Endometrial microvascular endothelial cells (primary cell): ENCODE results near the gene KCNK4. TPM values are rescaled to one million over a fixed set of nuclear protein-coding genes. Genes with fewer than 3 reads are reported as not detected.
"Not testable (repeated sequence)": the region's sequence is repeated elsewhere in the genome, so short reads cannot be mapped to it uniquely, and the experiment has no call there.

Experiments used
- in situ Hi-C: cut with HindIII; loops from 2 replicates; pipeline ENCODE4 v1.10.0; 2017; ENCODE audit warnings: low sequenced_read_pairs, low pct_unique_long_range_greater_than_20kb; ENCODE audit errors: inconsistent ontology term
- total RNA-seq: library from RNA; depleted of rRNA; stranded (reverse); fragments of >200 nt; gene quantifications from one replicate; pipeline ENCODE4 v1.2.3, GENCODE V29; 2015; ENCODE audit errors: inconsistent ontology term

KCNK4 gene
- total RNA-seq, 1 donor from 2014 or later: not detected

DNA sequence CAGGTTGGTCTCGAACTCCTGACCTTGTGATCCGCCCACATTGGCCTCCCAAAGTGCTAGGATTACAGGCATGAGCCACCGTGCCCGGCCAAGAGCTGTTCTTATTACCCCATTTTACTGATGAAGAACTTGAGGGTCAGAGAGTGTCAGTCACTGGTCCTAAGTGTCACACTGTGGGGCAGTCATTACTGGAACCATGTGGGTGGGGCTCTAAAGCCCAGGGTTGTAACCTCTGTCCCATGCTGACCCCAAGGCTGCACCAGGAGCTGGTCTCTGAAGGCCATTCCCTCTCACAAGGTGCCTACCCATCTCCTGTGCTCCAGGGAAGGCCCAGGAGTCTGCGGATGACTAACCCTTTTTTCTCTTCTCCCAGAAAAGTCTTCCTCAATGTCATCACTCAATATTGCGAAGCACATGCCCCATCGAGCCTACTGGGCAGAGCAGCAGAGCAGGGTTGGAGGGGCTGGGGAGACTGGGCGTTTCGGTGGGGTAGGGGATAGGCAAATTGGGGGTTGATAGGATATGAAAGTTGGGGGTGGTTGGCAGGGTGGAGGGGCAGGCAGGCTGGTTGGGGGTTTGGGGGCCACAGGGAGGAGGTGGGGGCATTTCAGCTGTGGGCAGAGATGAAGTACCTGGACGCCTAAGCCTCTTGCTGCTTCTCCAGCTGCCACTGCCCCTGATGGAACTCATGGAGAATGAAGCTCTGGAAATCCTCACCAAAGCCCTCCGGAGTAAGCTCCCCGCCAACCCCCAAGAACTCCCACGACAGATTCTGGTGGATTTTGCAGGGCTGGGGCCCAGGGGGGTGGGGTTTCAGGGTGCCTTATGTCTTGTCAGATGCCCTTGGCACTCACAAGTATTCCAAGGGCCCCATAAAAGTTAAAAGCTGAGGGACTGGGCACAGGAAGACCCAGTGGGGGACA, 12.3 kb downstream of the KCNK4 start:
- in situ Hi-C loops: no loop called here

DNA sequence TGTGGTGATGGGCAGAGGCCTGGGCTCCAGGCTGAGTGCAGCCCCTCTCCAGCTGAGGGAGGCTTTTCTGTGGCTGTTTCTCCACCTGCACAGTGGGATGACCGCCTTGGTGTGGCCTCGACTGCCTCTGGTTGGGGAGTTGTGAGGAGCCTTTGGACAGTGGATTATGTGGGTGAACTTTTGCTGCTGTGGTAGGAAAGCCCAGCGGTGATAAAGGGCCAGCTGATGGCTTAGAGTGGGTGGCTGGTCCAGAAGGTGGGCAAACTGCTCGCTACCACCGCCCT, 12.9 kb downstream of the KCNK4 start:
- in situ Hi-C loops: no loop called here

DNA sequence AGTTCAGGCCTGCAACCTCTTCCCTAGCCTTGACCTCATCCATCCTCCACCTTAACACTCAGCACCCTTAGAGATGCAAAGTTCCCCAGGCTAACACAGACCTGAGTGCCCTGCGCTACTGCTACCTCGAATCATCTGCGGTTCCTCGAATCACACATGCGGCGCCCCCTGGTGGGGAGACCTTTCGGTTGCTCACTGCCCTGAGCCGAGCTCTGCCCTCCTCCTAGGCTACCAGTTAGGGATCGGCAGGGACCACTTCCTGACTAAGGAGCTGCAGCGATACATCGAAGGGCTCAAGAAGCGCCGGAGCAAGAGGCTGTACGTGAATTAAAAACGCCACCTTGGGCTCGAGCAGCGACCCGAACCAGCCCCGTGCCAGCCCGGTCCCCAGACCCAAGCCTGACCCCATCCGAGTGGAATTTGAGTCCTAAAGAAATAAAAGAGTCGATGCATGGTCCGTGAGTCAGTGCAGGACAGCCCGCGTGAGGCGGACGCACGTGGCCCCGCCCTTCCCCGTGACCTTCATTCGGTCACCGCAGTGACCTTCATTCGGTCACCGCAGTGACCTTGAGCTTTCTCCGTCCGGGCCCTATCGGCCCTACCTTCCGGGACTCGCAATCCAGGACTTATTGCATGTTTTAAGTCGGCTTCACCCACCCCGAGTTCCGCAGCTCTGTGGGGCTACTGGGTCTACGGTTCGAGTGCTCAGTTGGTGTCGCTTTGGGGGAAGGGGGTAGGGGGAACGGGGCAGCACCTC, 13.4 kb downstream of the KCNK4 start:
- in situ Hi-C loops: no loop called here

DNA sequence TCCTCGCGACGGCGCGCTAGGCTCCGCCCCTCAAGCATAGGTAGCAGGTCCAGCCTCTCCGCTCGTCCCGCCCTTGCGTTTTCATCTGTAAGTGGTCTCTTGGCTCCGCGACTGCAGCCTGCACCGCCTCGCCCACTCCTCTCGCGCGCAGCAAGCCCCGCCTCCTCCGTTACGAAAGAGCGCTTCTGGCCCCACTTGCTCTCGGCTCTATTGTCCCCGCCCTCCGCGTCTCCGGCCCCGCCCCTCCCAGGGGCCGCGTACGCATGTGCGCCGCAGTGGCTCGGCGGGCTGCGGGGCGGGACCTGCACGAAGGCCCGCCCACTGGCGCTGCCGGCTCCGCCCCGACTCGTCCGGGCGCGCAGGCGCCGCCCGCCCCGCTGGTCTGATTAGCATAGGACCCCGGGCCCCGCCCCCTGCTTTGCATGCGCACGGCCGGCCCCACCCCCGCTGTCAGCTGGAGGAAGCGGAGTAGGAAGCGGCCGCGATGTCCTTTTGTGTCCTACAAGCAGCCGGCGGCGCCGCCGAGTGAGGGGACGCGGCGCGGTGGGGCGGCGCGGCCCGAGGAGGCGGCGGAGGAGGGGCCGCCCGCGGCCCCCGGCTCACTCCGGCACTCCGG, 14.1 kb downstream of the KCNK4 start, which contains the start of gene ESRRA:
Gene ESRRA (plus strand): TSS at position 450 of the 616 bp plus-strand sequence. CDS start 1,656 bp downstream, outside the sequence.
- in situ Hi-C loops: no loop called here

DNA sequence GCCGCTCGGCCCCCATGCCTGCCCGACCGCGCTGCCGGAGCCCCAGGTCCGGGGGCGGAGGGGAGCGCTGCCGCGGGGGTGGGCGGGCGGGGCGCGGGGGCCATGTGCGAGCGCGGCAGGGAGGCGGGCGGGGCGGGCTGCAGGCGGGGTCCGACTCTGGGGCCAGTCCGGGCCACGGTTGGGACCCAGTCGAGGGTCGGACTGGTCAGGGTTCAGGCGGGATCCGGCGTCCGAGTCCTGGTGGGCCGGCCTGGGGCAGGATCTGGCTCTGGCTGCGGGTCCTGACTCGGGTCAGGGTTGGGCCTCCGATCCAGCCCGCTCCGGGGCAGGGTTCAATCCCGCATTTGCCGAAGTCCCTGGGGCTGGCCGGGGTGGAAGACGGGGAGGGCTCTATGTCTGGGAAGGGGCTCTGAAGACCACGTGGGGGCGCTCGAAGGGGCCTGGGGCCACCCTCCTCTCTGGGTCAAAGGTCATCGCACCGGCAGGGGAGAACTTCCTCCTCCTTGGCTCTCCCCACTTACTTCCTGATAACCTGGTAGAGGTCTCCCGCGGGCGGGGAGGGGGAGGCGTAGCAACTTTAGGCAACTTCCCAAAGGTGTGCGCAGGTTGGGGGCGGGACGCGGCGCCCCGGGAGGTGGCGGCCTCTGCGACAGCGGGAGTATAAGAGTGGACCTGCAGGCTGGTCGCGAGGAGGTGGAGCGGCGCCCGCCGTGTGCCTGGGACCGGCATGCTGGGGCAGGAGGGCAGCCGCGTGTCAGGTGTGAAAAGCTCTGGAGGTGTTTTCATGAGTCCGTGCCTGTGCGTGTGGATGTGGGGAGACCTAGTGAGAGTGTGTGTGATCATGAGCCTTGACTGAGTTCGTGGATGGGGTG, 14.8 kb downstream of the KCNK4 start:
- in situ Hi-C loops: no loop called here

DNA sequence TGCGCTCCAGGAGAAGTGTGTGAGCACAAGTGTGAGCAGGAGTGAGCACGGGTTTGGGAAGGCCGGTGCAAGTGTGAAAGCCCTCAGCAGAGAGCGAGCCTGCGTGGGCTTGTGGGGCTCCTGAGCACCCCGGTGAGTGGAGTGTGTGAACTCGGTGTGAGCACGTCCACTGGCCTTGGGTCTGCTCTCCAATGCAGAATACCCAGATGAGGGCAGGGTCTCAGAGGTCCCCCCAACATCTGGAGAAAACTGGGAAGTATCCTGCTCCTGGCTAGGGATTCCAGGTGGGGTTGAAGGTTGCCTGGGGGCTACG, 15.4 kb downstream of the KCNK4 start:
- in situ Hi-C loops: no loop called here

DNA sequence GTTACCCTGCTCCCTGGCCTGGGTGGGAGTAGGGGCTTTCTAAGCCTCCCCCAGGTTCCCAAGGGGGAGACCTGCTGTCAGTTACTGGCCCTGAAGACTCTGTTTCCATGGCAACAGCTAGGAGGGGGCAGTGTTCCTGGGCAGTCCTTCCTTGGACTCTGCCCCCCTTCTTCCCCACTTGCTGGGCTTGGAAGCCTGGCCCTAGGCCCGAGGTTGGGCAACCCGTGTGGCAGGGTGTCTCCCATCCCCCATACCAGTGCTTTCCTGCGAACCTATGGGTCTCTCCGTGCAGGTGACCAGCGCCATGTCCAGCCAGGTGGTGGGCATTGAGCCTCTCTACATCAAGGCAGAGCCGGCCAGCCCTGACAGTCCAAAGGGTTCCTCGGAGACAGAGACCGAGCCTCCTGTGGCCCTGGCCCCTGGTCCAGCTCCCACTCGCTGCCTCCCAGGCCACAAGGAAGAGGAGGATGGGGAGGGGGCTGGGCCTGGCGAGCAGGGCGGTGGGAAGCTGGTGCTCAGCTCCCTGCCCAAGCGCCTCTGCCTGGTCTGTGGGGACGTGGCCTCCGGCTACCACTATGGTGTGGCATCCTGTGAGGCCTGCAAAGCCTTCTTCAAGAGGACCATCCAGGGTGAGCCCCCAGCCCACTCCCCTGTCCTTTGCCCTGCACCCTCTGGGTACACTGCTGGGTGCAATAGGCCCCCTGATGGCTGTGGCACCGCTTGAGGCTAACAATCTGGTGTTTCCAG, 15.9 kb downstream of the KCNK4 start:
- in situ Hi-C loops: no loop called here

DNA sequence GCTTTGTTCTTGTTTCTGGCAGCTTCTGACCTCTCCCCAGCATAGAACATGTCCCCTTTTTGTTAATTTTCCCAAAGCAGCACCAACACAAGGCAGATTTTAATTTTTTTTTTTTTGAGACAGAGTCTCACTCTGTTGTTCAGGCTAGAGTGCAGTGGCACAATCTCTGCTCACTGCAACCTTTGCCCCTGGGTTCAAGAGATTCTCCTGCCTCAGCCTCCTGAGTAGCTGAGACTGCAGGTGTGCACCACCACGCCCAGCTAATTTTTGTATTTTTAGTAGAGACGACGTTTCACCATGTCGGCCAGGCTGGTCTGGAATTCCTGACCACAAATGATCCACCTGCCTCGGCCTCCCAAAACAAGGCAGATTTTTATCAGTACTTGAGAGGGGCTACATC, 16.7 kb downstream of the KCNK4 start:
- in situ Hi-C loops: not testable (repeated sequence)

DNA sequence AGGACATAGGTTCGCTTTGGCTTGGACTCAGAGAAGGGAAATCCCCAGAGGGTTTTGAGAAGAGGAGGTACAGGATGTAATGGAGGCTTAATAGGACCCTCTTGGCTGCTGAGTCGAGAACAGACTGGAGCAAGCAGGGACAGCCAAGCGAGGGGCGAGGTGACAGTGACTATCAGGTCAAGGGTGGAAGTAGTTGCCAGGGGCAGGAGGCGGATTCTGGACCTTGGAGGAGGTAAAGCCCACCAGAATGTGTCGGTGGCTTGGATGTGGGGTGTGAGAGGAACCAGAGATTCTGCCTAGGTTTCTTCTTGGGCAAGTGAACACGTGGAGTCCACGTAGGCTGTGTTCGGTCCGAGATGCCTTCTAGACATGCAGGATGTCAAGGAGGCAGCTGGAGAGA, 21.8 kb downstream of the KCNK4 start:
- in situ Hi-C loops: no loop called here

DNA sequence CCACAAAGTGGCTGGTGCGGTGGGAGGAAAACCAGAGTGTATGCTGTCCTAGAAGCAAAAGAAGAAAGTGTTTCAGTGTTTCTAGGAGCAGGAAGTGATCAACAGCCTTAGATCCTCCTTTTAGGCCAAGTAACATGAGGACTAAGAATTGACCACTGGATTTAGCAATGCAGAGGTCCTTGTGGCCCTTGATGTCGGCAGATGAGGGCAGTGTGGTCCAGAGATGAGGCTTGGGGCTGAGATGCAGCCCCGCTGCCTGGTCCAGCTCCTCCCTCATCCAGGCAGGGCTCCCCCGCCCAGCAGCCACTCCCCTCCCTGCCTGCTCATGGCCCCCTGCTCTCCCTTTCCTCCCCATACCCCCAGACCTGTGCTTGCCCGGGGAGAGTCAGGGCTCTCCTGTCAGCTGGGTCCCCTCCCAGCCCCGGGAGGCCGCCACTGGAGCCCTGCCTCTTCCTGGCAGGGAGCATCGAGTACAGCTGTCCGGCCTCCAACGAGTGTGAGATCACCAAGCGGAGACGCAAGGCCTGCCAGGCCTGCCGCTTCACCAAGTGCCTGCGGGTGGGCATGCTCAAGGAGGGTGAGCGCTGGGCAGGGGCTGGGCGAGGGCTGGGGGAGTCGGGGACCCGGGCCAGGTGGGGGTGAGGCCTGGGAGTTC, 22.5 kb downstream of the KCNK4 start:
- in situ Hi-C loops: no loop called here

DNA sequence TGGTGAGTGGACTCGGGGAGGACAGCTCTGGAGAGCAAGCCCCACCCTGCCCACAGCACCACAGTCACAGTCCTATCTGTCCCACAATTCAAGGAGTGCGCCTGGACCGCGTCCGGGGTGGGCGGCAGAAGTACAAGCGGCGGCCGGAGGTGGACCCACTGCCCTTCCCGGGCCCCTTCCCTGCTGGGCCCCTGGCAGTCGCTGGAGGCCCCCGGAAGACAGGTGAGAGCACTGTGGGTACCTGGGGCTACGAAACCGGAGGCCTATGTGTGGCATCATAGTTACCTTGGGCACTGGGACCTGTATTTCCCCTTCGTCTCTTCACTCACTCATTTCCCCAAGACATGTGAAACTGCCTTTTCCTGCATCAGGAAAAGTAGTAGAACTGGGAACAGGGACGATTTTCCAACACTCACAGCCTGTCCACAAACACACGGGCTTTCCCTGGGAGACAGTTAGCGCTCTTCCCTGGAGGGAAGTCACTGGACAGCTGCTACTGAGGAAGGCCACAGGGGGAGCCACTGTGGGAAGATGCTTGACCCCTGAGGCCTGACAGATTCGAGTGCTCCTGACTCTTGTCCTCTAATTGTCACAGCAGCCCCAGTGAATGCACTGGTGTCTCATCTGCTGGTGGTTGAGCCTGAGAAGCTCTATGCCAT, 23.2 kb downstream of the KCNK4 start:
- in situ Hi-C loops: no loop called here

DNA sequence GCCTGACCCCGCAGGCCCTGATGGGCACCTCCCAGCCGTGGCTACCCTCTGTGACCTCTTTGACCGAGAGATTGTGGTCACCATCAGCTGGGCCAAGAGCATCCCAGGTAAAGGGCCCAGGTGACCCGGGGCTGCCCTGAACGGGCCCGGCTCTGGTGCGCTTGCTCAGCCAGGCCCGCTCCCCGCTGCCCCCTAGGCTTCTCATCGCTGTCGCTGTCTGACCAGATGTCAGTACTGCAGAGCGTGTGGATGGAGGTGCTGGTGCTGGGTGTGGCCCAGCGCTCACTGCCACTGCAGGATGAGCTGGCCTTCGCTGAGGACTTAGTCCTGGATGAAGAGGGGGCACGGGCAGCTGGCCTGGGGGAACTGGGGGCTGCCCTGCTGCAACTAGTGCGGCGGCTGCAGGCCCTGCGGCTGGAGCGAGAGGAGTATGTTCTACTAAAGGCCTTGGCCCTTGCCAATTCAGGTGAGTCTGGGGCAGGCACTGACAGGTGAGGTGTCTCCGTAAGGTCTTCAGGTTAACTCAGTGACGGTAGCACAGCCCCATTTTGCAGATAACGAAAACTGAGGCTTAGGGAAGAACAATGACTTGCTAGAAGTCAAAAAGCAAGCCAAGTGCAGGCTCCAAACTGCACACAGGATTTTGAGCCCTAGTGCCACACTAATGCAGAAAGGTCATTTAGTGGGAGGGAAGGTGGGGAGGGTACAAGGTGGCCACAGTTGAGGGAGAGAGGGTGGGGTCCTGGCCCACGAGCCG, 23.9 kb downstream of the KCNK4 start:
- in situ Hi-C loops: no loop called here

DNA sequence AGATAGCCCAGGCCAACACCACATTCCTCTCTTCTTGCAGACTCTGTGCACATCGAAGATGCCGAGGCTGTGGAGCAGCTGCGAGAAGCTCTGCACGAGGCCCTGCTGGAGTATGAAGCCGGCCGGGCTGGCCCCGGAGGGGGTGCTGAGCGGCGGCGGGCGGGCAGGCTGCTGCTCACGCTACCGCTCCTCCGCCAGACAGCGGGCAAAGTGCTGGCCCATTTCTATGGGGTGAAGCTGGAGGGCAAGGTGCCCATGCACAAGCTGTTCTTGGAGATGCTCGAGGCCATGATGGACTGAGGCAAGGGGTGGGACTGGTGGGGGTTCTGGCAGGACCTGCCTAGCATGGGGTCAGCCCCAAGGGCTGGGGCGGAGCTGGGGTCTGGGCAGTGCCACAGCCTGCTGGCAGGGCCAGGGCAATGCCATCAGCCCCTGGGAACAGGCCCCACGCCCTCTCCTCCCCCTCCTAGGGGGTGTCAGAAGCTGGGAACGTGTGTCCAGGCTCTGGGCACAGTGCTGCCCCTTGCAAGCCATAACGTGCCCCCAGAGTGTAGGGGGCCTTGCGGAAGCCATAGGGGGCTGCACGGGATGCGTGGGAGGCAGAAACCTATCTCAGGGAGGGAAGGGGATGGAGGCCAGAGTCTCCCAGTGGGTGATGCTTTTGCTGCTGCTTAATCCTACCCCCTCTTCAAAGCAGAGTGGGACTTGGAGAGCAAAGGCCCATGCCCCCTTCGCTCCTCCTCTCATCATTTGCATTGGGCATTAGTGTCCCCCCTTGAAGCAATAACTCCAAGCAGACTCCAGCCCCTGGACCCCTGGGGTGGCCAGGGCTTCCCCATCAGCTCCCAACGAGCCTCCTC, 24.8 kb downstream of the KCNK4 start:
- in situ Hi-C loops: not testable (repeated sequence)

DNA sequence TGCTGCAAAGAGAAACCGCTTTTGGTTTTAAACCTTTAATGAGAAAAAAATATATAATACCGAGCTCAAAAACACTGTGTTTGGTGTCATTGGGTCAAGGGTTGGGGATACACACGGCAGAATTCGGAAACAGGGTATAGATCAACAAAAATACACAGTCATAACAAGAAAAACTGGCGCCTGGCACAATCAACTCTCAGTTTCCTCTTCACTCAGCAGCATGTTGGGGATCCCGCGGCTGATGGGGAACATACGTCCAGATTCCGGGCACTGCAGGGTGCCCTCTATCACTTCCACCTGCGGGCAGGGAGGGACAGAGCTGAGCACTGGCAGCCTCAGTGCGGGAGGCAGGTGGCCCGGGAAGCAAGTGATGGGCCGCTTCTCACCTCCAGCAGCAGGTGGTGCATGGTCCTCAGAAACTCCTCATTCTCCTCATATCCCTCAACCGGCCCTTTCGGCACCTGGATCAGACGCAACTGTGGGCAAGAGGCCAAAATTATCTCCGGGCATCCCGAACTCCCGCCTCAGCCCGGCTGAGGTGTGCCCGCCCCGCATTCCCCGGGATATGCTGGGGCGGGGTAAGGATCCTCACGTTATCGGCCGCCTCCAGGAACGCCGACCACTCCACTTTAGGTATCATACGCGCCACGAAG, 25.7 kb downstream of the KCNK4 start:
- in situ Hi-C loops: no loop called here

DNA sequence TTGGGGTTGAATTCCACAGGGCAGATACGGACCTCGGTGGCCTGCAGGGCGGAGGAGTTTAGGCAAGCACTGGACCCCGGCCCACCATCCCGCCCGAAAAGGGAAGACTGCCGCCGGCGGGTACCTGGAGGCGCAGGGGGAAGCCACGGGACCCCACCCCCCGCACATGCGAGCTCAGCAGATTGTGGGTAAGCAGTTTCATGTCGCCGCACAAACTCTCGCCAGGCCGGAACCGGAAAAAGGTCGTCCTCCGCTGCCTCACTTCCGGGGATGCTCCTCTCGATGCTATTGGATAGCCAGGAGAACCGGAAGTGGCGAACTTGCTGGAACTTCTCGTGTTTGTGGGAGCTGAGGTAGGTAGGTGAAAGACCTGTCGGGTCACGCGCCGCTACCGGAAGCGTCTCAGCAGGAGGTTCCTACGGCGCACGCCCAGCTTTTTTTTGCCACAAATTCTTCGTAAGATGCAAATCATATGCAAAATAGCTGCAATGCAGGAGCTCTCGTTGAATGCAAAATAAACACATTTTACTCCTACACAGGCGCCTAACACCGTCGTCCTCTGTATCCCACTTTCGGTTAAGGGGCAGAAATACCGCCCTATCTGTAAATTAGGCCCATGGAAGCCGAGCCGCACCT, 26.3 kb downstream of the KCNK4 start, which contains the start of gene TRMT112:
Gene TRMT112 (minus strand): TSS at position 235 of the 636 bp plus-strand sequence. CDS start 33 bp downstream, at position 202.
- in situ Hi-C loops: no loop called here
